ENCODE results near the gene SCAMP4.

DNA sequence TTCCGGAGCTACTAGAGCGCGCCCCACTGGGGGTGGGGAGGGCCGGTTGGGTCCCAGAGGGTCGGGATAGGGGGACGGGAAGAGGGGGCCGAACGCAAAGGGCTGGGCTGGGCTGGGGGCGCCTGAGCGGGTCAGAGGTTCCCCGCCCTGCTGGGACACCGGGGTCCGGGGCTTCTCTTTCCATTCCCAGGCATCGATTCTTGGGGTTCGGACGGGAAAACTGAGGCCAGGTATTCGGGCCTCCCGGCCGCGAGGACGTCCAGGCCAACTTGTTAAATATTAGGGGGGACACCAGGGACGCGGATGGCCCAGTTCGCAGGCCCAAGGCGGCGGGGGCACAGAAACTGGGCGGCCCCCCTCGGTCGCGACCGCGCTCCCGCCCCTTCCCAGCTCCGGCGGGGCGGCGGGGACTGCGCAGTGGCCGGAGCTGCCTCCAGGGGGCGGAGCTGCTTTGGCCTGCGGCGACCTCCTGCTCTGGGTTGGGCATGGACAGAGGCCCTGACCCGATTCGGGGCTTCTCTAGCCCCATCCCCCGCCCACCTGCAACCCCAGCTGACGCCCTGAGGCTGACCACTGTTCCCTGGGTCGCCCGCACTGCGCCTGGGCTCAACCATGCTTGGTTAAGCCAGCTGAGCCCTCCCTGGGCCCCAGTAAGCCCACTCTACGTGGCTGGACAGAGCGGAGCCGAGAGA lies 40.6 kb upstream of the SCAMP4 start:
- TF ChIP-seq, protein P1, sequence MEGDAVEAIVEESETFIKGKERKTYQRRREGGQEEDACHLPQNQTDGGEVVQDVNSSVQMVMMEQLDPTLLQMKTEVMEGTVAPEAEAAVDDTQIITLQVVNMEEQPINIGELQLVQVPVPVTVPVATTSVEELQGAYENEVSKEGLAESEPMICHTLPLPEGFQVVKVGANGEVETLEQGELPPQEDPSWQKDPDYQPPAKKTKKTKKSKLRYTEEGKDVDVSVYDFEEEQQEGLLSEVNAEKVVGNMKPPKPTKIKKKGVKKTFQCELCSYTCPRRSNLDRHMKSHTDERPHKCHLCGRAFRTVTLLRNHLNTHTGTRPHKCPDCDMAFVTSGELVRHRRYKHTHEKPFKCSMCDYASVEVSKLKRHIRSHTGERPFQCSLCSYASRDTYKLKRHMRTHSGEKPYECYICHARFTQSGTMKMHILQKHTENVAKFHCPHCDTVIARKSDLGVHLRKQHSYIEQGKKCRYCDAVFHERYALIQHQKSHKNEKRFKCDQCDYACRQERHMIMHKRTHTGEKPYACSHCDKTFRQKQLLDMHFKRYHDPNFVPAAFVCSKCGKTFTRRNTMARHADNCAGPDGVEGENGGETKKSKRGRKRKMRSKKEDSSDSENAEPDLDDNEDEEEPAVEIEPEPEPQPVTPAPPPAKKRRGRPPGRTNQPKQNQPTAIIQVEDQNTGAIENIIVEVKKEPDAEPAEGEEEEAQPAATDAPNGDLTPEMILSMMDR (IDR thresholded peaks at IDR 0.05; ENCODE audit: insufficient read depth, low read length): peak; percentile 53
- no peak for TF ChIP-seq SPI1 (IDR thresholded peaks at IDR 0.05; ENCODE audit: borderline replicate concordance, low read depth)
